GM19452 (cell line): ENCODE measurements around the gene NHEJ1.

Experiments
- ATAC-seq: cut with Tn5 transposase; IDR thresholded peaks from one replicate; pipeline ENCODE4 v1.9.1; 2021; ENCODE audit not compliant: unreplicated experiment

The NHEJ1 gene

GRCh38 chr2:219182331-219183150, 21.9 kb upstream of the NHEJ1 start:
- no peak for ATAC-seq

GRCh38 chr2:219181531-219181930, 20.9 kb upstream of the NHEJ1 start:
- no peak for ATAC-seq

- ATAC-seq: no peak
Measured at GRCh38 chr2:219180961-219181360, 20.3 kb upstream of the NHEJ1 start.

GRCh38 chr2:219179601-219180465, 19.2 kb upstream of the NHEJ1 start:
- no peak for ATAC-seq

GRCh38 chr2:219178377-219179175, 18.0 kb upstream of the NHEJ1 start:
- ATAC-seq: peak; percentile 8

GRCh38 chr2:219177552-219178376, 17.1 kb upstream of the NHEJ1 start, which contains the start of gene RETREG2:
TSS of gene RETREG2 (plus strand) at chr2:219178275. CDS start at chr2:219178353, 78 bp downstream.
- peak; percentile 45 for ATAC-seq

- peak; percentile 77 for ATAC-seq
Measured at GRCh38 chr2:219176818-219177551, 16.4 kb upstream of the NHEJ1 start, which contains the start of gene CNPPD1. TSS of gene CNPPD1 (minus strand) at chr2:219176925. CDS start at chr2:219176828, 97 bp downstream.

- ATAC-seq: peak; percentile 26
Measured at GRCh38 chr2:219175928-219176817, 15.6 kb upstream of the NHEJ1 start.

GRCh38 chr2:219175486-219175885, 14.9 kb upstream of the NHEJ1 start:
- ATAC-seq: no peak

GRCh38 chr2:219174801-219175200, 14.2 kb upstream of the NHEJ1 start:
- no peak for ATAC-seq

- ATAC-seq: no peak
Measured at GRCh38 chr2:219174146-219174545, 13.5 kb upstream of the NHEJ1 start.

- no peak for ATAC-seq
Measured at GRCh38 chr2:219173176-219173575, 12.6 kb upstream of the NHEJ1 start.

GRCh38 chr2:219172231-219173154, 11.9 kb upstream of the NHEJ1 start:
- ATAC-seq: no peak

GRCh38 chr2:219171231-219171651, 10.6 kb upstream of the NHEJ1 start:
- ATAC-seq: no peak

GRCh38 chr2:219169930-219170654, 9.5 kb upstream of the NHEJ1 start, which contains the start of gene SLC23A3:
TSS of gene SLC23A3 (minus strand) at chr2:219170029. CDS start at chr2:219169984, 45 bp downstream.
- no peak for ATAC-seq

- no peak for ATAC-seq
Measured at GRCh38 chr2:219168932-219169331, 8.3 kb upstream of the NHEJ1 start.
